Cardiac muscle cell (in vitro differentiated cells and primary cell): ENCODE measurements around the gene PID1. TPM values are rescaled to one million over a fixed set of nuclear protein-coding genes. Genes with fewer than 3 reads are reported as not detected.

Source experiments
- DNase-seq, 2 donors: peaks; one replicate each; pipeline versions ENCODE4 v3.0.0 to v3.0.0-alpha.2; 2010 to 2017; ENCODE audit warnings: low read depth in 1 of 2, low spot score in 1 of 2
- H3K27ac ChIP-seq: fragments of 200-600 bp; sonication (generic); 2 replicates; pipeline ENCODE4 v1.5.1; 2016
- H3K27me3 ChIP-seq: fragments of 200-600 bp; sonication (generic); 2 replicates; pipeline ENCODE4 v1.6.0; 2016; ENCODE audit warnings: control low read depth
- H3K36me3 ChIP-seq: fragments of 200-600 bp; sonication (generic); 2 replicates; pipeline ENCODE4 v1.5.1; 2016; ENCODE audit warnings: control low read depth
- H3K4me1 ChIP-seq: fragments of 200-600 bp; sonication (generic); 2 replicates; pipeline ENCODE4 v1.8.1; 2017; ENCODE audit warnings: low read depth, mild to moderate bottlenecking, mixed run types
- H3K4me3 ChIP-seq: fragments of 200-600 bp; sonication (generic); 2 replicates; pipeline ENCODE4 v1.5.1; 2016; ENCODE audit warnings: mild to moderate bottlenecking
- H3K9me3 ChIP-seq: fragments of 200-600 bp; sonication (generic); 2 replicates; pipeline ENCODE4 v1.5.1; 2017; ENCODE audit warnings: low read depth, mild to moderate bottlenecking, control low read depth
- CTCF ChIP-seq: IDR thresholded peaks from 2 replicates; pipeline ENCODE4 v1.5.1; 2012; ENCODE audit warnings: low read depth, mild to moderate bottlenecking, low read length
- polyA plus RNA-seq: library from polyadenylated mRNA; unstranded; fragments of >200 nt; fragmentation: Nextera tagmentation; extraction: Ambion mirVana; gene quantifications from 2 replicates; pipeline ENCODE4 v1.2.1, GENCODE V29; 2016
- total RNA-seq: library from RNA; depleted of rRNA; stranded (reverse); fragments of >200 nt; gene quantifications from 2 replicates; pipeline ENCODE4 v1.2.3, GENCODE V29; 2016

Gene PID1
- total and polyA plus RNA-seq, 2 experiments from 2014 or later: 0.42 to 0.43 TPM

DNA sequence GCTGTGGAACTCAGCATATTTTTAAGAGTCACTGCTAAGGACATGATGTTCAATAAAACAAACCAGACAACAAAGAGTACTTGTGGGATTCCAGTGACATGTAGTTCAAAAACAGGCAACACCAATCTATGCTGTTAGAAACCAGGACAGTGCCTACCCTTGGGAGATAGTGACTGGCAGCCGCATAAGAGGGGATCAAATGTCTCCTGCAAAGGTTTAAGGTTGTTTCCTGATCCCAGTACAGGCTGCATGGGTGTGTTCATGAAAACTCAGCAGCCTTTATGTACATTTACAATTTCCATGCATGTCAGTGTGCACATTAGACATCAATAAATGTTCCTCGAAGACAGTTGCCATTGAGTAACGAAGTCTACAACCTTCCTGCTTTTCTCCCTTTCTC is 183.8 kb downstream of the PID1 start:
- Histone ChIP-seq H3K27me3 (no peaks in the 10 kb centered on the region), H3K9me3 (no peaks in the 10 kb centered on the region), H3K36me3 (no peaks in the 10 kb centered on the region), H3K27ac (no peak overlapping the region), H3K4me3 (no peak overlapping the region), H3K4me1 (peaks cover 39% of the 10 kb centered on the region)
- TF ChIP-seq CTCF: no peak
- DNase-seq: no peak

DNA sequence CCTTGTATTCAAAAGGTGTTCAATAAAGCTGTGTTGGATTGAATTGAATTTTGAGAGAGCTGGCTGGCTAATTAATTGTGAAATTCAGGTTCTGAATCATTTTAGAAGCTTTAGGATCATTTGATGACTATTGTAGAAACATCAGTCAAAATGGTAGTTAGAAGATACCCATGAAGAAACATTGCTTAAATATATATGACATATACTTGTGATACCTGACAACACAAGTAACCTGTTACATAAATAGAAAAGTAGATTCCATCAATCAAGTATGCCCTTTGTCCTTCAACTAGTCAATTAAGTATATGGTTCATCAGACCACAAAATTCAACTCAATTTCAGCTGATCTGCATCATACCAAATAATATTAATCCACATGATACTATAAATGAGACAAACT is 185.6 kb downstream of the PID1 start:
- DNase-seq: no peak
- peaks cover 39% of the 10 kb centered on the region for H3K4me1 ChIP-seq

DNA sequence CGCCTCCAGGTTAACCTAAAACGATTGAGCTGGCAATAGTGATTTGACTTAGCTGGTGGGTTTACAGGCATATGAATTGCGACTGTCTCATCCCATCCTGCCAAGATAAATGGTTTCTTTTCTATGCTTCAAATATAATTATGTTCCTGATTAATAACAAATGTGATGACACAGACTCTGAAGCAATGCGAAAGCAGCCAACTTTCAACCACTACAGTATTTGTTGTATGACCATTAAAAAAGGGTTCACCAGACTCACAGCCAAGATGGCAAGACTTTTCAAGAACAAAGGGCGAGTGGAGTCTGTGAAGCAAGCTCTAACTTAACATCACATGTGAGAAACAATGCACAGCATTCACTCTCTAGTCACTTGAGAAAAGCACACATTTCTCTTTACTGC is 186.6 kb downstream of the PID1 start:
- Histone ChIP-seq H3K36me3 (no peaks in the 10 kb centered on the region), H3K4me1 (peaks cover 34% of the 10 kb centered on the region)

More for the DNA sequence above, 185.6 kb downstream of the PID1 start:
- TF ChIP-seq CTCF: no peak
- Histone ChIP-seq H3K36me3 (no peaks in the 10 kb centered on the region), H3K27ac (no peak overlapping the region), H3K4me3 (no peak overlapping the region), H3K9me3 (no peaks in the 10 kb centered on the region), H3K27me3 (no peaks in the 10 kb centered on the region)

DNA sequence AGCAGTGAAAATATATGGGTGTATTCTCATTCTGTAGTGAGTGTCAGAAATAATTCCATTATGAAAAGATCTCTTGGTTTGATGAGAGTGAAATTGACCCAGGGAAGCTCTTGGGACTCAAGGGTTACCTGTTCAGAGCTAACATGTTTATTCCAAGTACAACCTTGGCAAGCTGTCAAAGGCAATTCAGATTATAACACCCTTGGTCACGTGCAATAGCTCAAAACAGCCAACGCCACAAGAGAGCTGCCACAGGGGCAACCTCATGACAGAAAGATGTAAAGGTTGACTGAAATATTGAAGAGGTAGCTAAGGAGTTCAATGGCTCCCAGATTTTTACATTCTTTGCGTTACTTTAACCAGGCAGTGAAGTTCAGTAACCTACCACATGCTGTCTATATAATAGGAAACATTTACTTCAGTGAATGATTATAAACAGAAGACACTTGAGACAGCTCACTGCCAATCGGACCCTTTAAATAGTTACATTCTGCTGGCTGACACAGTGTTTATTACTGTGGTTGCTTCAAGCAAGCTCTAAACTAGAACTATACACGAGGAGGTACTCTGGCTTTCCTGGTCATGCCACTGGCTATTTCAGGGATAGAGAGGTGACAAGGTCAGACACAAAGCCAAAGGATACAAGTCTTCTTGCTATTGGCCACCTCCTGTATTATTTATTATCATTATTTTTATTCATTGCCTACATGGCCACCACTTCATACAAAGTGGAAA is 187.3 kb downstream of the PID1 start:
- no peak for TF ChIP-seq CTCF
- H3K36me3 ChIP-seq: no peaks in the 10 kb centered on the region
- peaks cover 29% of the 10 kb centered on the region for H3K4me1 ChIP-seq
- no peak overlapping the region for H3K27ac ChIP-seq
- no peak overlapping the region for H3K4me3 ChIP-seq
- DNase-seq: peak in 1 of 2 donors; percentile 82
- H3K9me3 ChIP-seq: no peaks in the 10 kb centered on the region
- H3K27me3 ChIP-seq: peaks cover 6% of the 10 kb centered on the region

More for the DNA sequence above, 186.6 kb downstream of the PID1 start:
- Histone ChIP-seq H3K27ac (no peak overlapping the region), H3K4me3 (no peak overlapping the region), H3K27me3 (peaks cover 6% of the 10 kb centered on the region), H3K9me3 (no peaks in the 10 kb centered on the region)
- no peak for TF ChIP-seq CTCF
- DNase-seq: peak in 1 of 2 donors; percentile 17

GRCh38 chr2:229081411-229081810 is 189.7 kb downstream of the PID1 start:
- Histone ChIP-seq H3K4me3 (no peak overlapping the region), H3K27ac (no peak overlapping the region), H3K4me1 (peaks cover 9% of the 10 kb centered on the region), H3K27me3 (peaks cover 6% of the 10 kb centered on the region), H3K36me3 (no peaks in the 10 kb centered on the region), H3K9me3 (no peaks in the 10 kb centered on the region)
- DNase-seq: no peak
- TF ChIP-seq CTCF: no peak
